ENCODE results near the gene TNK1.
"Not testable (repeated sequence)": the region's sequence is repeated elsewhere in the genome, so short reads cannot be mapped to it uniquely, and the experiment has no call there.

TNK1 gene

DNA sequence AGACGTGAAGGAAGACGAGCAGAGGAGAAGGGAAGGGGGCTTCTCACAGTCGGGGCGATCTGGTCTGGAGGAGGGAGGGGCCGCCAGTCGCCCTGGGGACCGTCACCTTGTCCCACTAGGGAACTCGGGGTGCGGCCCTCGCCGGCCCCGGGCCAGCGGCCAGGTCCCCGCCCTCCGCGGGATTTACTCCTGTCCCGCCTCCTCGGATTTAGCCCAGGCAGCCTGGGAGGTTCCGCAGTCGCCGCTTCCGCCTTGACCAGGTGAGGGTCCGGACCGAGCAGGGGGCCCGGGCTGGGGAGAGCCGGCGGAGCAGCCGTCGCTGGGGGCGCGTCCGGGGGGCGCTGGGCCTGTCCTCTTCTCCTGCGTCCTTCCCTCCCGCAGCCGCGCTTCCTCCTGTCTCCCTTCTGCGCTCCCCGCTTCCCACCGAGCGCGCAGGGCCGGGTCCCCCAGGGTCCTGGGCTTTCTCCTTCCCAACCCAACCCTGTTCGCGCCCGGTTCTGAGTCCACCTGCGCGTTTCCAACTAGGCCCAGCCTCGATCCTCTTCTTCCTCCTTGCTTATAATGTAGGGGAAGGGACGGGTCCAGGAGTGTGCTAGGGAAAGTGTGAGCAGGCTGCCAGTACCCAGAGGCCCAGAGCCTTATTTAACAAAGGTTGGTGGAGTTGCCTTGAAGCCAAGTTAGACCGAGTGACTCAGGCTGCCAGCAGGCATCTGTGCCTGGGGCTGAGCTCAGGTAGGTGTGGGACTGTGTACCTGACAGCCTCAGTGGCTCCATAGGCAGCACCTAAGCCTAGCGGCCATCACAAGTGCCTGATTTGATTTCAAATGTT lies at the start of gene TNK1:
Gene TNK1, plus strand, starts transcription at position 235 of the 829 bp plus-strand sequence. CDS start 1,838 bp downstream, outside the sequence.
- no peak for DNase-seq

DNA sequence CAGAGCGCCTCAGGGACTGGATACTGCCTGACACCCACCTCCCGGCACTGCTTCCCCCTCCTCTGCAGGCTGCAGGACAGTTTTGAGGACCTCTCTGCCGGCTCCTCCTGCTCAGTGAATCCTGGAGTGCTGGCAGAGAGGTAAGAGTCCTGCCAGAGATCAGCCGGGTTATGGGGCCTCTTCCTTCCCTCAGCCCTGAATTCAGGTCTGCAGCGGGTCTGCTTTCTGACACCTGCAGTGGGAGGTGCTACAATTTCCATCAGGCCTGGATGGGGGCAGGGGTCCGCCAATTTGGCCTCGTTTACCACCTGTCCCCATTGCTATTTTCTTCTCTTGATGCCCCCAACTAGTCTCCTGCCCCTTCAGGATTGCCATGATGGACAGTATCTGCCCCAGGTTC lies 48.8 kb upstream of the TNK1 start:
- no peak for DNase-seq

DNA sequence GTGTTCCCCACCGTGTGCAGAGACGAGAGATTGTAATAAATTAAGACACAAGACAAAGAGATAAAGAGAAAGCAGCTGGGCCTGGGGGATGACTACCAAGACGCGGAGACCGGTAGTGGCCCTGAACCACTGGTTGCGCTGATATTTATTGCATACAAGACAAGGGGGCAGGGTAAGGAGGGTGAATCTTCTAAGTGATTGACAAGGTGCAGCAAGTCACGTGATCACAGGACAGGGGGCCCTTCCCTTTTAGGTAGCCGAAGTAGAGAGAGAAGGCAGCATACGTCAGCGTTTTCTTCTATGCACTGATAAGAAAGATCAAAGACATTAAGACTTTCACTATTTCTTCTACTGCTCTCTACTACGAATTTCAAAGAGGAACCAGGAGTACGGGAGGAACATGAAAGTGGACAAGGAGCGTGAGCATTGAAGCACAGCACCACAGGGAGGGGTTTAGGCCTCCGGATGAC lies 48.3 kb upstream of the TNK1 start:
- not testable (repeated sequence) for DNase-seq

DNA sequence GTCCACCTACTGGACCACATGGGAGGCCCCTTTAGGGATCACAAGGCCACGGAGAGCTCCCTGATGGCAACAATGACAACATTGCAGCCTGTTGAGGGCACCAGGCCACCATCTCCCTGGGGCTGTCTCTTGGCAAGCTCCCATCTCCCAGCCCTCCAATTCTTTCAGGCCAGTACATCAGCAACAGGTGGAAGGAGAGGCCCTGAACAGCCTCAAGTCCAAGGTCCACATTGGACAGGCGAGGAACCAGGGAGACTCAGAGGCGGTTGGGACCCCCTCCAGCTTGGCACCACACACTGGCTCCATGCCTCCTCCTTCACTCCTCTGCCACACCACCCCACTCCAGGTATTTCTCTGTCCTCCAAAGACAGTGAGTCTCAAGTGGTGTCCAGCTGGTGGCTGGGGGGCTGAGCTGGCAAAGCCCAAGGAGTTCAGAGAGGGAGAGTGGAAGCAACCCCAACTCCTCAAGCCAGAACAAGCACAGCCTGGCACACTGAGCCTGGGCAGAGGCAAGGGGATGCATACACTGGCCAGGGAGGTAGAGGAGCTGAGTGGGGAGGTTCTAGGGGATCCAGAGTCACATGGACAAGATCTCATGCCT lies 45.9 kb upstream of the TNK1 start:
- DNase-seq, result no peak

DNA sequence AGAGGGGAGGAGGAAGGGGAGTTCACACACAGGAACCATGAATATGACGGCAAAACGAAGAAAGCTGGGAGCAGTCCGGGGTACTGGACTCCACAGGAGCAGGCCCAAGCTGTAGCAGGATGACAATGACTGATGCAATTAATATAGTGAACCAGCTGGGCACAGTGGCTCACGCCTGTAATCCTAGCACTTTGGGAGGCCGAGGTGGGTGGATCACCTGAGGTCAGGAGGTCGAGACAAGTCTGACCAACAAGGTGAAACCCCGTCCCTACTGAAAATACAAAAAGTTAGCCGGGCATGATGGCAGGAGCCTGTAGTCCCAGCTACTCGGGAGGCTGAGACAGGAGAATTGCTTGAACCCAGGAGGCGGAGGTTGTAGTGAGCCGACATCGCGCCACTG lies 45.1 kb upstream of the TNK1 start:
- not testable (repeated sequence) for DNase-seq

DNA sequence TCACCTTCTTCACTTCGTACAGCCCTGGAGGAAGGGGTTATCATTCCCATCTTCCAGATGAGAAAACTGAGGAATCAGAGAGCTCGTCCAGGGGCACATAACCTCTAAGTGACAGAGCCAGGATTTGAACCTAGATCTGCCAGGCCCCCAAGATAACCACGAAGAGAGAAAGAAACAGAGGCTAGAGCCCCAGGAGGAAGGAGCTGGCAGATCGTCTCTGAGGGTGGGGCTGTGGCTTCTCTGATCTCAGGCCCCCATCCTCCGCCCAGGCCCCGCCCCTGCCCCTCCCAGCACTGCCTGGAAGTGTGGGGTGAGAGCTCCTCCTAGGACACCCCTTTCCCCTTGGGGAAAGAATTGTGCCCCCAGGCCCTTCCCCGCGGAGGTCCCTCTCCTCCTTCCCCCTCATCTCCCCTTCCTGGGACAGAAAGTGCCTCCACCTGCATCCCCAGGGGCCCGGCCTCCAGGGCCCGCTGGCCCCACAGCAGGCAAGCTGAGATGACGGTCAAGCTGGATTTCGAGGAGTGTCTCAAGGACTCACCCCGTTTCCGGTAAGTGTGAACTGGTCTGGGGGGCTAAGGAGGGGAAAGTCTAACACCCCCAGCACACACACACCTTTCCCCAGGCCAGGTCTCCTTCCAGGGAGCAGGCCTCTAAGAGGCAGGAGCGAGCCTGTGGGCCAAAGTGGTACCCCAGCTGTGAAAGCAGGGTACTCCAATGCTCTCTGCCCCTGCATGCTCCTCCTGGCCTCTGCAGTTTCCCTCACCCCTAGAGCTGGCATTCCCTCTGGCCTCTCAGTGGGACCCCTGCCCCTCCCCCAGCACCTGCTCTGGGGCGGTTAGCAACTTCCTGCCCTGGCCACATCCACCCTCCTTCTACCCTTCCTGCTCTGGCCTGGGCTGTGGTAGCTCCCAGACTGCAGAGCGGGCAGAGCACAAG lies 44.4 kb upstream of the TNK1 start, which contains the start of gene ACAP1:
Gene ACAP1, plus strand, starts transcription at position 290 of the 936 bp plus-strand sequence. Its CDS starts 206 bp downstream, at position 496.
- no peak for DNase-seq

DNA sequence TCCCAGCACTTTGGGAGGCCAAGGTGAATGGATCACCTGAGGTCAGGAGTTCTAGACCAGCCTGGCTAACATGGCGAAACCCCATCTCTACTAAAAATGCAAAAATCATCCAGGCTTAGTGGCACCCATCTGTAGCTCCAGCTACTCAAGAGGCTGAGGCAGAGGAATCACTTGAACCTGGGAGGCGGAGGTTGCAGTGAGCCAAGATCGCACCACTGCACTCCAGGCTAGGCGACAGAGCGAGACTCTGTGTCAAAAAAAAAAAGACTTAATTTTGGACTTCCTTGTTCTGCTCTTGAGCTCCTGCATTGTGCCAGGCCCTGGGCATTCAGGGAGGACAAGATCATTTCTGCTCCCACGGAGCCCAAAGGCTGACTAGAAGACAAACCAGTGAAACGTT lies 43.3 kb upstream of the TNK1 start:
- DNase-seq, result not testable (repeated sequence)

DNA sequence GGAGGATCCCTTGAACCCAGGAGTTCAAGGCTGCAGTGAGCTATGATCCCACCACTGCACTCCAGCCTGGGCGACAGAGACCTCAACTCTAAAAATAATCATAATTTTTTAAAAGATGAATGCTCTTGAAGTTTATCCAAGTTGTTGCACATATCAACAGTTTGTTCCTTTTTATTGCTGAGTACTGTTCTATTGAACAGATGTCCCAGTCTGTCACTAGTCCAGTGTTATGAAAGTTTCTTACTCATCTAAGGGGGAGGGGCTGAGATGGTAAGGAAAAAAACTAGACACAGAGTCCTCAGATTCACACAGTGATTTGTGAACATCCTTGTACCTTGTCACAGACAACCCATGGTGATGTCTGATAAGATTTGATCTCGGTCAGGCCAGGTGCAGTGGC lies 40.7 kb upstream of the TNK1 start:
- DNase-seq, result no peak

DNA sequence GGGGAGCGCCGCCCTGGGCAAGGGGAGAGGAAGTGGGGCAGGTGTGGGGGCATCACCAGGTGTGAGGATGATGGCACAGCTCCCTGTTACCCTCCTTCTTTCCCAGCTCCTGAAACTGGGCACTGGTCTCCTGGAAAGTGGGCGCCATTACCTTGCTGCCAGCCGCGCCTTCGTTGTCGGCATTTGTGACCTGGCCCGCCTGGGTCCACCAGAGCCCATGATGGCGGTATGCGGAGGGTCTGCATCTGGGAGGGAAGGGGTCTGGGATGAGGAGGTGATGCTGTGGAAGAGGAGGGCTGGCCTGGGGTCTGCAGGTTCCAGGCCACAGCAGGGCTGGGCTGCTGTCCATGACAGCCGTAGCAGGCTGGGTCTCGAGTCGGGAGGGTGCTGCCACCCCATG lies 39.0 kb upstream of the TNK1 start:
- DNase-seq, result no peak

DNA sequence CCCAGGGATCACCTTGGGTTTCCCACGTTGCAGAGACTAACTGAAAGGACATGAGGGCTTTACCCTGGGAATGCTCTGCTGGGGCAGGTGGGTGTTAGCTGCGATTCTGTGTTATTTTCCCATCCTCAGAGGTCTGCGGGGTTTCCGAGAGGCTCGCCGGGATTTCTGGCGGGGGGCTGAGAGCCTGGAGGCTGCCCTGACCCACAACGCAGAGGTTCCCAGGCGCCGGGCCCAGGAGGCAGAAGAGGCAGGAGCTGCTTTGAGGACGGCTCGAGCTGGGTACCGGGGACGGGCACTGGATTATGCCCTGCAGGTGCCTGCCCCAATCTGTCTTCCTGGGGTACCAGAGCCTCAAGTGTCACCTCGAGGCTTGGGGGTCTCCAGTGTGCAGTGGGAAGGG lies 37.6 kb upstream of the TNK1 start:
- no peak for DNase-seq

DNA sequence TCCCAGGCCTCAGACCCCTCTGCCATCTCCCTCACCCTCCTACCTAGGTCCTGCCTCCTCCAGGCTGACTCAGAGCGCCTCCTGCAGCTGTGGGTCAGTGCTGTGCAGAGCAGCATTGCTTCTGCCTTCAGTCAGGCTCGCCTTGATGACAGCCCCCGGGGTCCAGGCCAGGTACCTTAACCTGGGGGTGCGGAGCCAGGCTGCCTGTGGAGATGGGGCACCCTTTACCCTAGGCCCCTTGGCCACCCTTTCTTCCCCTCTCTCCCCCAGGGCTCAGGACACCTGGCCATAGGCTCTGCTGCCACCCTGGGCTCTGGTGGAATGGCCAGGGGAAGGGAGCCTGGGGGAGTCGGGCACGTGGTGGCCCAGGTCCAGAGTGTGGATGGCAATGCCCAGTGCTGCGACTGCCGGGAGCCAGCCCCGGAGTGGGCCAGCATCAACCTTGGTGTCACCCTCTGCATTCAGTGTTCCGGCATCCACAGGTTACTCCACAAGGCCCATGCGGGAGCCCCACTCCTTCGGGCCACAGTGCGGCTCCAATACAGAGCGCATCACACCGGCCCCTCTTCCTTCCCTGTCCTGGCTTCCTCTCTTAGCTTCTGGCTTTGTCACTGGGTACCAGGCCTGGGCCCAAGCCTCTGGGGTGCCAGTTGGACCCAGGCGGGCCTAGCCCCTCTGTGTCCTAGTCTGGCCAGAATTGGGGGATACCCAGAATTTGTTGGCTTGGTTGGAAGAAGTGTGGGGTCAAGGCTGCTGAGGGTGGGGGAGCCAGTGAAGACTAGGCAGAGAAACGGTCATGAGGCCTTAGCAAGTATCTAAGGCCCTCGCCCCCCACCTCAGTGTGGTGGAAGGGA lies 33.9 kb upstream of the TNK1 start:
- no peak for DNase-seq

DNA sequence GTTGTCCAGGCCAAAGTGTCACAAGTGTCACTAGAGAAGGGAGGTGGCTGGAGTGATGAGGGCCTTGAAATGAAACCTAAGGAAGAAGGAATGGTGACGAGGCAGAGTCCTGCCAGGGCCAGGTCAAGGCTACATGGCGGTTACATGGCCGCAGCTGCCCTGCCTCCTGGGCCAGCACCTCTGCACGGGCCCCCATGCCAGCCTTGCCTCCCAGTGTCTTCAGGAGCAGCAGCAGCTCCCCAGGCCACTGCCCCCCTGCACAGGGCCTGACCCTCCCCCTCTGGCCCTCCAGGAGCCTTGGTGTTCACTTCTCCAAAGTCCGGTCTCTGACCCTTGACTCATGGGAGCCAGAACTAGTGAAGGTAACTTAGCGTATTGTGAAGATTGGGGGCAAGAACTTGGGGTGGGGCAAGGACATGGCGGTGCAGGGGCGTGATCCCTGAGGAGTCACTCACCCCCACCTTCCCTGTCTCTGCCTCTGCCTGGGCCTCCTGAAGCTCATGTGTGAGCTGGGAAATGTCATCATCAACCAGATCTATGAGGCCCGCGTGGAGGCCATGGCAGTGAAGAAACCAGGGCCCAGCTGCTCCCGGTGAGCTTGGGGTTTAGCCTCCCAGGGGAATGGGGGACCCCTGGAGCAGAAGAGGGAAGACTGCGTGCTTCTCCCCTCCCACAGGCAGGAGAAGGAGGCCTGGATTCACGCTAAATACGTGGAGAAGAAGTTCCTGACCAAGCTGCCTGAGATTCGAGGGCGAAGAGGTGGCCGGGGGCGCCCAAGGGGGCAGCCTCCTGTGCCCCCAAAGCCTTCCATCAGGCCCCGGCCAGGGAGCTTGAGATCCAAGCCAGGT lies 33.0 kb upstream of the TNK1 start:
- DNase-seq, result no peak

DNA sequence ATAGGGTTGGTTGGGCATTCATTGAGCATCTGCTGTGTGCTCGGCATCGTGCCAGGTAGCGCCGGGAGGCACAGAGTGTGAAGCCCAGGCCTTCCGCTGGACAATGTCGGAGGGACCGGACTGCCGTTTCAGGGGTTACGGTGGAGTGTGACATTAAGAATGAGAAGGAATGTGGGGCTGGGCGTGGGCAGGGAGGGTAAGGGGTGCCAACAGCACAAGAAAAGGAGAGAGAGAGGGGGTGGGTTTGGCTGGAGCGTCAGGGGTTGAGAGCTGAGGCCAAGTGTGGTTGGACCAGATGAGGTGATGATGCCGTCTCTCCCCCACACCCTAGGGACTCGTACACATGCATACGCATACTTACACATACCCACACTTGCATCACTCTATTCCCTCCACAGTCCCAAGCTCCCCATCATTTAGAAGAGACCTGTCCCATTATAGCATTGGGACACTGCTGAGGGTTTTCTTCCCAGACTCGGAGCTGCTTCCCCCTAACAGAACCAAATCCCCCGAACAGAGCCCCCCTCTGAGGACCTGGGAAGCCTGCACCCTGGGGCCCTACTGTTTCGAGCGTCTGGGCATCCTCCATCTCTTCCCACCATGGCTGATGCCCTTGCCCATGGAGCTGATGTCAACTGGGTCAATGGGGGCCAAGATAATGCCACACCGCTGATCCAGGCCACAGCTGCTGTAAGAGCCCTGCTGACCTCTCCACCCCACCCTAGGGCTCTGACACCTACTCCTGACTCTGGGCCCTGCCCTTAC lies 32.2 kb upstream of the TNK1 start:
- DNase-seq, result no peak

DNA sequence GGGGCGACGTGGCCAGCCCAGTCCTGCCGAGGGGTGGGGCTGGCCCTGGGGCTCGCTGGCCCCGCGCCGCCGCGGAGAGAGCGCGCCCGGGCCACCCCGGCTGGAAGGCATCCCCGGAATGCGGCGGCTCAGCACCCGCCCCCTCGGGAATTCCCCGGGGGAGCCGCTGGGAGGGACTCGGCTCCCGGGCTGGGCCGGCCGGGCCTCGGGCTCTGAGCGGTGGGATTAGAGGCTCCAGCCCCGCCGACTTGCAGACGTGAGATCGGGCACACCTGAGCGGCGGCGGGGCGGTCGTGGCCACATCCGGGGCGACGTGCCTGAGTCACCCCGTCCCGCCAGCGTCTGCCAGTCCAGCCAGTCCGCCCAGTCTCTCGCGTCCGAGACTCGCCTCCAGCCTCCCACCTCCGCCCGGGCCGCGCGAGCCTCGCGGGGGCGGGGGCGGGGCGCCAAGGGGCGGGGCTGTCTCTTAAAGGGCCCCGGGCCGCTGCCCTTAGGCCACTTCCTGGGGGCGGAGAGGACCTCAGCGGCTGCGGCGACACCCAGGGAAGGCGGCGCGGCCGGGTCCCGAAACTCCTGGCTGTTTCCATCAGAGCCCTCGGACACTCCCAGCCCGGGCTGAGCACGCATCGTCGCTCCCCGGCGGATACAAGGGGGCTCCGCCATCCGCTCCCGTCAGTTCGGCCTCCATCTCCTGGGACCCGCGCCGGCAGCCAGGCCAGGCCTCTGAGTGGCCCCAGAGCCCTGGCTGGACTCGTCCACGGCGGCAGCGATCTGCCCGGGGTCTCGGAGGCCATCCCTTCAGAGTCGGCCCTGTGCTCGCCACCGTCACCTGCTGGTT lies 29.0 kb upstream of the TNK1 start, which contains the start of gene KCTD11:
Gene KCTD11, plus strand, starts transcription at position 498 of the 838 bp plus-strand sequence.
- no peak for DNase-seq

DNA sequence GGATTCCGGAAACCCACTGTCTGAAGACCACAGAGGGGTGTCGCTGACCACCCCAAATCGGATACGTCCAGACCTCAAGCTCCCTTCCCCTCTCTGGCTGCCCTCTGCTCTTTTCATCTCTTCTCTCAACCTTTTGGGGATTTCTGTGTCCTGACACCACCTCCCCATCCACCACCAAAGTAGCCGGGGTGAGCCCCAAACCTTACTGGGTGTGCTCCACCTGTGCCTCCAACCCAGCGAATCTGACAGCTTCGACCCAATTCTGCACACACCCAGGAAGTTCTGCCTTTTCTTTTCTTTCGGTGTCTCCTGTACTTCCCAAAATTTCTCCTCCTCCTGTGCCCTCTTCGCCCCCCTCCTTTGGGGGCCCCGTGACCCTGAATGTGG lies 28.4 kb upstream of the TNK1 start:
- no peak for DNase-seq

DNA sequence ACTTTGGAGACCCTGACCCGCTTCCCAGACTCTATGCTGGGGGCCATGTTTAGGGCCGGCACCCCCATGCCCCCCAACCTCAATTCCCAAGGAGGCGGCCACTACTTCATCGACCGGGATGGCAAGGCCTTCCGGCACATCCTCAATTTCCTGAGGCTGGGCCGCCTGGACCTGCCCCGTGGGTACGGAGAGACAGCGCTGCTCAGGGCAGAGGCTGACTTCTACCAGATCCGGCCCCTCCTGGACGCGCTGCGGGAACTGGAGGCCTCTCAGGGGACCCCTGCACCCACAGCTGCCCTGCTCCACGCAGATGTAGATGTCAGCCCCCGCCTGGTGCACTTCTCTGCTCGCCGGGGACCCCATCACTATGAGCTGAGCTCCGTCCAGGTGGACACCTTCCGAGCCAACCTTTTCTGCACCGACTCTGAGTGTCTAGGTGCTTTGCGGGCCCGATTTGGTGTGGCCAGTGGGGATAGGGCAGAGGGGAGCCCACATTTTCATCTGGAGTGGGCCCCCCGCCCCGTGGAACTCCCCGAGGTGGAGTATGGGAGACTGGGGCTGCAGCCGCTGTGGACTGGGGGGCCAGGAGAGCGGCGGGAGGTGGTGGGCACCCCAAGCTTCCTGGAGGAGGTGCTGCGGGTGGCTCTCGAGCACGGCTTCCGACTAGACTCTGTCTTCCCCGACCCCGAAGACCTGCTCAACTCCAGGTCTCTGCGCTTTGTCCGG lies 27.8 kb upstream of the TNK1 start:
- DNase-seq, result no peak

DNA sequence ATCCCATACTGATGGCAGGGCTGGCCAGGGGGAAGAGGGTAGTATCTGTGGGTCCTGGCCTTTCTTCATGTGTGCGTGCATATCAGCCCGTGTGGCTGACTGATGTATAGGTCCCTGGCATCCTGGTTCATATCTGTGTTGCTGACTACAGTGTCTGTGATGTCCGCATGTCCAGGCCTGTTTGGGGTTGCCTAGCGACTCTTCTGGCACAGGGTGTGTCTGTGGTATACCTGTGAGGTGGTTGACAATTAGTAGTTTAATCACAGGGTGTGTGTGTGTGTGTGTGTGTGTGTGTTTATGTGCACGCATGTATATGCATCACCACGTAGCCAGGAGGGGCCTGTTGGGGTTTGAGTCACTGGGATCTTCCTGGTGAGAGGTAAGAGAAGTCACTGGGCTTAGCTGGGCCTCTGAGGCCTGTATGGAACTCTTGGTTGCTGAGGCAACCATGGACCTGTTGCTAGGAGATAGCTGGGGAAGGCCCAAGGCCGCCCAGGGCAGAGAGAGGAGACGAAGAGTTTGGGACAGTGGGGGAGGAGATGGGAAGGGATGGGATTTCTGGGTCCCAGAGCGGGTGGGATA lies 26.5 kb upstream of the TNK1 start:
- DNase-seq, result no peak

DNA sequence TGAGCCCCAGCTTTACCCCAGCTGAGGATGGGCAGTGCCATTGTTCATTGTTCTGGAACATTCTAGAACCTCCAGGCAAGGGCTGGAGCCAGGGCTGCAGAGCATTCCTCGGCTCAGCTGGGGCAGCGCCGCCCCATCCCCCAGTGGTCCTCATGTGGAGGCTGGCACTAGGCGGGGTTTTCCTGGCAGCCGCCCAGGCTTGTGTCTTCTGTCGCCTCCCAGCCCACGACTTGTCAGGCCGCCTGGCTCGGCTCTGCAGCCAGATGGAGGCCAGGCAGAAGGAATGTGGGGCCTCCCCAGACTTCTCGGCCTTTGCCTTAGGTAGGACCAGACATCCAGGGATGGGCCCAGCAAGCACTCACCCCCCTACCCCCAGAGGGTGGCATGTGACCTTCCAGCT lies 25.8 kb upstream of the TNK1 start, which contains the start of gene TMEM95:
Gene TMEM95, plus strand, starts transcription at position 104 of the 400 bp plus-strand sequence. Its CDS starts 49 bp downstream, at position 153.
- no peak for DNase-seq

Data from NCI-H2029 treated with DMSO at 0.1 percent for 48 hours (cell line).